HEK293T (cell line): ENCODE measurements around the gene ASPSCR1.

ENCODE experiments used
- ARNT ChIP-seq: fragments of 450-650 bp; IDR thresholded peaks from 2 replicates; pipeline ENCODE4 v1.6.1; 2017; ENCODE audit warnings: mild to moderate bottlenecking
- BHLHE40 ChIP-seq: fragments of 450-650 bp; IDR thresholded peaks from 2 replicates; pipeline ENCODE4 v1.6.1; 2016; ENCODE audit warnings: mild to moderate bottlenecking, moderate library complexity, borderline replicate concordance
- CTBP1 ChIP-seq: fragments of 450-650 bp; IDR thresholded peaks from 2 replicates; pipeline ENCODE4 v1.6.1; 2016; ENCODE audit warnings: borderline replicate concordance
- ELF4 ChIP-seq: fragments of 450-650 bp; IDR thresholded peaks from 2 replicates; pipeline ENCODE4 v1.6.1; 2017; ENCODE audit warnings: antibody characterized with exemption
- FOXK2 ChIP-seq: fragments of 450-650 bp; IDR thresholded peaks from 2 replicates; pipeline ENCODE4 v1.6.1; 2016; ENCODE audit warnings: mild to moderate bottlenecking
- FOXM1 ChIP-seq: fragments of 450-650 bp; IDR thresholded peaks from 2 replicates; pipeline ENCODE4 v1.6.1; 2017; ENCODE audit warnings: mild to moderate bottlenecking, borderline replicate concordance
- HDGF ChIP-seq: fragments of 450-650 bp; IDR thresholded peaks from 2 replicates; pipeline ENCODE4 v1.6.1; 2017; ENCODE audit warnings: antibody characterized with exemption, borderline replicate concordance
- L3MBTL2 ChIP-seq: fragments of 450-650 bp; conservative IDR thresholded peaks from 2 replicates; pipeline ENCODE4 v1.6.1; 2016; ENCODE audit warnings: mild to moderate bottlenecking
- NFRKB ChIP-seq: fragments of 450-650 bp; IDR thresholded peaks from 2 replicates; pipeline ENCODE4 v1.6.1; 2016; ENCODE audit warnings: mild to moderate bottlenecking, moderate library complexity
- SP1 ChIP-seq: fragments of 450-650 bp; IDR thresholded peaks from 2 replicates; pipeline ENCODE4 v1.6.1; 2017
- SUZ12 ChIP-seq: fragments of 450-650 bp; IDR thresholded peaks from 2 replicates; pipeline ENCODE4 v1.6.1; 2016; ENCODE audit warnings: mild to moderate bottlenecking
- TARDBP ChIP-seq: fragments of 450-650 bp; IDR thresholded peaks from 2 replicates; pipeline ENCODE4 v1.6.1; 2016
- ZNF384 ChIP-seq: fragments of 450-650 bp; IDR thresholded peaks from 2 replicates; pipeline ENCODE4 v1.6.1; 2016
- TF ChIP-seq, protein P1 (sequence below): fragments of 450-650 bp; IDR thresholded peaks from 2 replicates; pipeline ENCODE4 v1.6.1; 2016

- TF ChIP-seq L3MBTL2 (no peak), BHLHE40 (no peak), TARDBP (no peak), SUZ12 (no peak), SP1 (no peak), ZNF384 (no peak), FOXM1 (no peak), CTBP1 (no peak), HDGF (no peak), NFRKB (no peak), ARNT (no peak), FOXK2 (no peak), ELF4 (no peak)
- TF ChIP-seq, protein P1, sequence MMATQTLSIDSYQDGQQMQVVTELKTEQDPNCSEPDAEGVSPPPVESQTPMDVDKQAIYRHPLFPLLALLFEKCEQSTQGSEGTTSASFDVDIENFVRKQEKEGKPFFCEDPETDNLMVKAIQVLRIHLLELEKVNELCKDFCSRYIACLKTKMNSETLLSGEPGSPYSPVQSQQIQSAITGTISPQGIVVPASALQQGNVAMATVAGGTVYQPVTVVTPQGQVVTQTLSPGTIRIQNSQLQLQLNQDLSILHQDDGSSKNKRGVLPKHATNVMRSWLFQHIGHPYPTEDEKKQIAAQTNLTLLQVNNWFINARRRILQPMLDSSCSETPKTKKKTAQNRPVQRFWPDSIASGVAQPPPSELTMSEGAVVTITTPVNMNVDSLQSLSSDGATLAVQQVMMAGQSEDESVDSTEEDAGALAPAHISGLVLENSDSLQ: no peak
Observed at GRCh38 chr17:82016875-82017459, 39.5 kb downstream of the ASPSCR1 start.
